ENCODE results near the gene HAND2. TPM values are rescaled to one million over a fixed set of nuclear protein-coding genes. Genes with fewer than 3 reads are reported as not detected.

HAND2 gene
- total RNA-seq, 1 donor = 1.8 TPM

- DNase-seq (ENCODE audit: insufficient read length, low spot score, missing footprints) = no peak
- Histone ChIP-seq H3K9me3 (ENCODE audit: low read depth, low read length) (no peaks in the 10 kb centered on the region), H3K4me2 (ENCODE audit: insufficient read depth, low read length) (peak overlapping the region; percentile 30), H3K4me3 (ENCODE audit: insufficient read depth, low read length) (no peak overlapping the region), H3K27ac (ENCODE audit: low read depth, low read length) (no peak overlapping the region), H3K4me1 (ENCODE audit: insufficient read depth, low read length) (no peaks in the 10 kb centered on the region), H4K20me1 (ENCODE audit: insufficient read depth, low read length) (no peaks in the 10 kb centered on the region), H3K36me3 (ENCODE audit: insufficient read depth, low read length) (no peaks in the 10 kb centered on the region), H2AFZ (ENCODE audit: low read length) (no peak overlapping the region), H3K79me2 (ENCODE audit: insufficient read depth, low read length) (no peaks in the 10 kb centered on the region), H3K27me3 (ENCODE audit: insufficient read depth, low read length) (peaks cover 9% of the 10 kb centered on the region)
- TF ChIP-seq CTCF (IDR thresholded peaks at IDR 0.05; ENCODE audit: extremely low read depth, low read depth, low read length) = no peak
Observed at GRCh38 chr4:173547889-173548288, 17.9 kb upstream of the HAND2 start.

GRCh38 chr4:173546776-173547175 lies 16.7 kb upstream of the HAND2 start:
- H3K4me2 ChIP-seq (ENCODE audit: insufficient read depth, low read length) = no peak overlapping the region
- H3K4me3 ChIP-seq (ENCODE audit: insufficient read depth, low read length) = no peak overlapping the region
- H3K27me3 ChIP-seq (ENCODE audit: insufficient read depth, low read length) = peaks cover 14% of the 10 kb centered on the region
- no peaks in the 10 kb centered on the region for H4K20me1 ChIP-seq (ENCODE audit: insufficient read depth, low read length)
- H3K79me2 ChIP-seq (ENCODE audit: insufficient read depth, low read length) = no peaks in the 10 kb centered on the region
- H3K36me3 ChIP-seq (ENCODE audit: insufficient read depth, low read length) = no peaks in the 10 kb centered on the region
- DNase-seq (ENCODE audit: insufficient read length, low spot score, missing footprints) = no peak
- H2AFZ ChIP-seq (ENCODE audit: low read length) = no peak overlapping the region
- H3K27ac ChIP-seq (ENCODE audit: low read depth, low read length) = no peak overlapping the region
- H3K4me1 ChIP-seq (ENCODE audit: insufficient read depth, low read length) = no peaks in the 10 kb centered on the region
- TF ChIP-seq CTCF (IDR thresholded peaks at IDR 0.05; ENCODE audit: extremely low read depth, low read depth, low read length) = no peak
- no peaks in the 10 kb centered on the region for H3K9me3 ChIP-seq (ENCODE audit: low read depth, low read length)

- Histone ChIP-seq H4K20me1 (ENCODE audit: insufficient read depth, low read length) (no peaks in the 10 kb centered on the region), H3K9me3 (ENCODE audit: low read depth, low read length) (no peaks in the 10 kb centered on the region), H3K4me3 (ENCODE audit: insufficient read depth, low read length) (no peak overlapping the region), H2AFZ (ENCODE audit: low read length) (no peak overlapping the region), H3K4me2 (ENCODE audit: insufficient read depth, low read length) (no peak overlapping the region), H3K79me2 (ENCODE audit: insufficient read depth, low read length) (no peaks in the 10 kb centered on the region), H3K4me1 (ENCODE audit: insufficient read depth, low read length) (no peaks in the 10 kb centered on the region), H3K27ac (ENCODE audit: low read depth, low read length) (no peak overlapping the region), H3K27me3 (ENCODE audit: insufficient read depth, low read length) (peaks cover 23% of the 10 kb centered on the region), H3K36me3 (ENCODE audit: insufficient read depth, low read length) (no peaks in the 10 kb centered on the region)
- TF ChIP-seq CTCF (IDR thresholded peaks at IDR 0.05; ENCODE audit: extremely low read depth, low read depth, low read length) = no peak
- DNase-seq (ENCODE audit: insufficient read length, low spot score, missing footprints) = no peak
Observed at GRCh38 chr4:173545440-173545839, 15.4 kb upstream of the HAND2 start.

- no peak for TF ChIP-seq CTCF (IDR thresholded peaks at IDR 0.05; ENCODE audit: extremely low read depth, low read depth, low read length)
- no peaks in the 10 kb centered on the region for H3K79me2 ChIP-seq (ENCODE audit: insufficient read depth, low read length)
- no peak for DNase-seq (ENCODE audit: insufficient read length, low spot score, missing footprints)
- H3K36me3 ChIP-seq (ENCODE audit: insufficient read depth, low read length) = no peaks in the 10 kb centered on the region
- no peaks in the 10 kb centered on the region for H3K9me3 ChIP-seq (ENCODE audit: low read depth, low read length)
- no peak overlapping the region for H3K4me3 ChIP-seq (ENCODE audit: insufficient read depth, low read length)
- peaks cover 5% of the 10 kb centered on the region for H3K4me1 ChIP-seq (ENCODE audit: insufficient read depth, low read length)
- no peak overlapping the region for H2AFZ ChIP-seq (ENCODE audit: low read length)
- peaks cover 45% of the 10 kb centered on the region for H3K27me3 ChIP-seq (ENCODE audit: insufficient read depth, low read length)
- no peak overlapping the region for H3K4me2 ChIP-seq (ENCODE audit: insufficient read depth, low read length)
- no peaks in the 10 kb centered on the region for H4K20me1 ChIP-seq (ENCODE audit: insufficient read depth, low read length)
- H3K27ac ChIP-seq (ENCODE audit: low read depth, low read length) = no peak overlapping the region
Observed at GRCh38 chr4:173543266-173543665, 13.2 kb upstream of the HAND2 start.
